Measurements from ENCODE around the gene LRMDA.

GRCh38 chr10:75585294-75585693 lies 153.9 kb downstream of the LRMDA start:
- TF ChIP-seq, protein P1, sequence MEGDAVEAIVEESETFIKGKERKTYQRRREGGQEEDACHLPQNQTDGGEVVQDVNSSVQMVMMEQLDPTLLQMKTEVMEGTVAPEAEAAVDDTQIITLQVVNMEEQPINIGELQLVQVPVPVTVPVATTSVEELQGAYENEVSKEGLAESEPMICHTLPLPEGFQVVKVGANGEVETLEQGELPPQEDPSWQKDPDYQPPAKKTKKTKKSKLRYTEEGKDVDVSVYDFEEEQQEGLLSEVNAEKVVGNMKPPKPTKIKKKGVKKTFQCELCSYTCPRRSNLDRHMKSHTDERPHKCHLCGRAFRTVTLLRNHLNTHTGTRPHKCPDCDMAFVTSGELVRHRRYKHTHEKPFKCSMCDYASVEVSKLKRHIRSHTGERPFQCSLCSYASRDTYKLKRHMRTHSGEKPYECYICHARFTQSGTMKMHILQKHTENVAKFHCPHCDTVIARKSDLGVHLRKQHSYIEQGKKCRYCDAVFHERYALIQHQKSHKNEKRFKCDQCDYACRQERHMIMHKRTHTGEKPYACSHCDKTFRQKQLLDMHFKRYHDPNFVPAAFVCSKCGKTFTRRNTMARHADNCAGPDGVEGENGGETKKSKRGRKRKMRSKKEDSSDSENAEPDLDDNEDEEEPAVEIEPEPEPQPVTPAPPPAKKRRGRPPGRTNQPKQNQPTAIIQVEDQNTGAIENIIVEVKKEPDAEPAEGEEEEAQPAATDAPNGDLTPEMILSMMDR (IDR thresholded peaks at IDR 0.05), result no peak
- no peak for TF ChIP-seq POLR2A (IDR thresholded peaks at IDR 0.05)
- TF ChIP-seq POLR2AphosphoS5 (IDR thresholded peaks at IDR 0.05), result no peak
